A204.1 (cell line): ENCODE results near the gene INPP4A.

ENCODE experiments used
- FAIRE-seq: peaks from 2 replicates; lab custom pipeline; 2012; peaks lifted over from hg19 to GRCh38; lab: Jason Lieb, UNC

Gene INPP4A

GRCh38 chr2:98438190-98439133, 6.2 kb upstream of the INPP4A start:
- FAIRE-seq = no peak

GRCh38 chr2:98441706-98442450, 2.8 kb upstream of the INPP4A start:
- FAIRE-seq = no peak

- no peak for FAIRE-seq
Measured at GRCh38 chr2:98442488-98442887, 2.2 kb upstream of the INPP4A start.

GRCh38 chr2:98445177-98445682, 572 bp downstream of the INPP4A start:
- no peak for FAIRE-seq

GRCh38 chr2:98445683-98446581, 1.3 kb downstream of the INPP4A start:
- no peak for FAIRE-seq

GRCh38 chr2:98446850-98447249, 2.2 kb downstream of the INPP4A start:
- no peak for FAIRE-seq

GRCh38 chr2:98448441-98449145, 3.9 kb downstream of the INPP4A start:
- FAIRE-seq = no peak

- FAIRE-seq = no peak
Measured at GRCh38 chr2:98452396-98453027, 7.9 kb downstream of the INPP4A start.

- no peak for FAIRE-seq
Measured at GRCh38 chr2:98453083-98453482, 8.4 kb downstream of the INPP4A start.

- FAIRE-seq = no peak
Measured at GRCh38 chr2:98453531-98453930, 8.9 kb downstream of the INPP4A start.

GRCh38 chr2:98454073-98454472, 9.4 kb downstream of the INPP4A start:
- no peak for FAIRE-seq

GRCh38 chr2:98454500-98455235, 10.0 kb downstream of the INPP4A start:
- FAIRE-seq = no peak

GRCh38 chr2:98455494-98455976, 10.9 kb downstream of the INPP4A start:
- FAIRE-seq = no peak

GRCh38 chr2:98457045-98457696, 12.5 kb downstream of the INPP4A start:
- no peak for FAIRE-seq

GRCh38 chr2:98458207-98458606, 13.5 kb downstream of the INPP4A start:
- no peak for FAIRE-seq

GRCh38 chr2:98458667-98459380, 14.2 kb downstream of the INPP4A start:
- FAIRE-seq = no peak

- FAIRE-seq = no peak
Measured at GRCh38 chr2:98459496-98460175, 15.0 kb downstream of the INPP4A start.
